Vagina (tissue), 2 donors: ENCODE measurements around the gene ACOT11. TPM values are rescaled to one million over a fixed set of nuclear protein-coding genes. Genes with fewer than 3 reads are reported as not detected.
A peak's percentile ranks its signal among the peaks of the same experiment; 100 is the strongest.

Experiments
- DNase-seq, 2 donors: peaks; one replicate each; pipeline ENCODE4 v3.0.0-alpha.2; 2017; ENCODE audit errors: extremely low spot score in 2 of 2
- H3K27ac ChIP-seq: fragments of 200-600 bp; sonication (generic); one replicate; pipeline ENCODE4 v1.5.1; 2019
- H3K27me3 ChIP-seq: fragments of 200-600 bp; sonication (generic); one replicate; pipeline ENCODE4 v1.5.1; 2019
- H3K36me3 ChIP-seq, 2 donors: fragments of 200-600 bp; sonication (generic); one replicate each; pipeline ENCODE4 v1.5.1; 2017 to 2019
- H3K4me1 ChIP-seq: fragments of 200-600 bp; sonication (generic); one replicate; pipeline ENCODE4 v1.5.1; 2019
- H3K4me3 ChIP-seq, 2 donors: fragments of 200-600 bp; sonication (generic); 1 replicate in 1 of 2; 2 replicates in 1 of 2; pipeline ENCODE4 v1.5.1; 2016 to 2019
- H3K9me3 ChIP-seq: fragments of 200-600 bp; sonication (generic); one replicate; pipeline ENCODE4 v1.5.1; 2019
- POLR2A ChIP-seq, 2 donors: fragments of 450-650 bp; IDR thresholded peaks; one replicate each; pipeline ENCODE4 v1.6.1; 2017; ENCODE audit warnings: antibody characterized with exemption in 2 of 2, mild to moderate bottlenecking in 2 of 2, moderate library complexity in 2 of 2
- POLR2AphosphoS5 ChIP-seq, 2 donors: sonication (generic); formaldehyde crosslinking; IDR thresholded peaks; one replicate each; pipeline ENCODE4 v1.9.0; 2017; ENCODE audit warnings: antibody characterized with exemption in 2 of 2, mild to moderate bottlenecking in 2 of 2, low read depth in 1 of 2; ENCODE audit not compliant: insufficient read depth in 1 of 2
- intact Hi-C: fragments of 100-400 bp; cut with DNase I; formaldehyde crosslinking; loops from one replicate; pipeline ENCODE4 v1.15.1; 2023
- total RNA-seq: library from RNA; depleted of rRNA; stranded (reverse); fragments of >200 nt; gene quantifications from one replicate; pipeline ENCODE4 v1.2.3, GENCODE V29; 2016
- TF ChIP-seq, protein P1 (sequence below), 3 experiments: fragments of 450-650 bp in 2 of 3; fragments of 200-600 bp in 1 of 3; sonication (generic) in 1 of 3; IDR thresholded peaks; one replicate each; pipeline ENCODE4 v1.5.1; 2017 to 2019; ENCODE audit warnings: antibody characterized with exemption in 3 of 3, mild to moderate bottlenecking in 2 of 3, moderate library complexity in 2 of 3

ACOT11 gene
- total RNA-seq, 1 donor from 2014 or later = 26.0 TPM

DNA sequence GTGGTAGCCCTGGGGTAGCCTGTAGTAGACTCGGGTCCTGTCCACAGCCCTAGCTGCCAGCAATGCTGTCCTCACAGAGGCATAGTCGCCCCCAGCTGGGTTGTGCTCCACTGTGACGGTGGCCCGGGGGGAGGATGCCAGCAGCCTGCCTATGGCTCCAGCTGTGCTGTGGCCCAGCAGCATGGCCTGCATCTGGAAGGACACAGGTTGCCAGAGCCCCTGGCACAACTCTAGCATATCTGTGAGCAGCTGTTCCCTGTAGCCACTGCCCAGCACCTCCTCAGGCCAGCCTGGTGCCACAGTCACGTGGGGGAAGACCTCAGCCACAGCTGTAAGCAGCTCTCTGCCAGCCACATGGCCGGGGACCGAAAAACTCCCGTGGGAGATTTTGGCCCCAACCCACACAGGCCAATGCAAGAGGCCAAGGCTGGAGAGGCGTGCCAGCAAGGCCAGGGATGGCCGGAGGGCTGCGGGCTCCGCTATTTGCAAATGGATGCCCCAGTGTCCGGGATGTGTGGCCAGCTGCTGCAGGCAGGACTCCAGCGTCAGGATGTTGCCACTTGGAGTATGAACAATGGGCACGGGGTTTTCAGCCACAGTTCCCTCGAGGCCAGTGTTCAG, 61.4 kb downstream of the ACOT11 start:
- intact Hi-C loops = no loop called here
- no peaks in the 10 kb centered on the region for H3K36me3 ChIP-seq
- no peak for DNase-seq
- H3K9me3 ChIP-seq = no peaks in the 10 kb centered on the region
- no peak overlapping the region for H3K27ac ChIP-seq
- no peaks in the 10 kb centered on the region for H3K4me1 ChIP-seq
- H3K27me3 ChIP-seq = no peaks in the 10 kb centered on the region
- TF ChIP-seq POLR2A (IDR thresholded peaks at IDR 0.05) = no peak
- TF ChIP-seq, protein P1, sequence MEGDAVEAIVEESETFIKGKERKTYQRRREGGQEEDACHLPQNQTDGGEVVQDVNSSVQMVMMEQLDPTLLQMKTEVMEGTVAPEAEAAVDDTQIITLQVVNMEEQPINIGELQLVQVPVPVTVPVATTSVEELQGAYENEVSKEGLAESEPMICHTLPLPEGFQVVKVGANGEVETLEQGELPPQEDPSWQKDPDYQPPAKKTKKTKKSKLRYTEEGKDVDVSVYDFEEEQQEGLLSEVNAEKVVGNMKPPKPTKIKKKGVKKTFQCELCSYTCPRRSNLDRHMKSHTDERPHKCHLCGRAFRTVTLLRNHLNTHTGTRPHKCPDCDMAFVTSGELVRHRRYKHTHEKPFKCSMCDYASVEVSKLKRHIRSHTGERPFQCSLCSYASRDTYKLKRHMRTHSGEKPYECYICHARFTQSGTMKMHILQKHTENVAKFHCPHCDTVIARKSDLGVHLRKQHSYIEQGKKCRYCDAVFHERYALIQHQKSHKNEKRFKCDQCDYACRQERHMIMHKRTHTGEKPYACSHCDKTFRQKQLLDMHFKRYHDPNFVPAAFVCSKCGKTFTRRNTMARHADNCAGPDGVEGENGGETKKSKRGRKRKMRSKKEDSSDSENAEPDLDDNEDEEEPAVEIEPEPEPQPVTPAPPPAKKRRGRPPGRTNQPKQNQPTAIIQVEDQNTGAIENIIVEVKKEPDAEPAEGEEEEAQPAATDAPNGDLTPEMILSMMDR (IDR thresholded peaks at IDR 0.05) = no peak
- TF ChIP-seq POLR2AphosphoS5 (IDR thresholded peaks at IDR 0.05; ENCODE audit: insufficient read depth in 1 of 2, low read depth in 1 of 2) = no peak
- H3K4me3 ChIP-seq = no peak overlapping the region

DNA sequence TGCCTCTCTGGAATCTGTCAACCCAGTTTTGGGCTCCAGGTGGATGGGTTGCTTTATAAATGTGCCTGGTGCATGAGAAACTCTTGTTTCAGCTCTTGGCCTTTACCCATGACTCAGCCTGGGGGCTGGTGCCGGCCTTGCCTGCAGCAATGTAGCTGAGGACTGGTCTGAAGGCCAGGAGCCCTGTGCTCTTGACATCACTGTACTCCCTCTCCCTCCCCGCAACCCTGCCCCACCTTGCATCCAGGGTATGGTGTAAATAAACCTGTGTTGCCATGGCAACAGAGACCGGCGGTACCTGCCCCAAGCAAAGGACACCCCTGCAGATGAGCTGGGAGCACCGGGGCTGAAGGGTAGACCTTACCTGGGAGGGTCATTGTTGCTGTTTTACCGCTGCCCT, 62.0 kb downstream of the ACOT11 start:
- H3K4me1 ChIP-seq = no peaks in the 10 kb centered on the region
- no peak for TF ChIP-seq POLR2AphosphoS5 (IDR thresholded peaks at IDR 0.05; ENCODE audit: insufficient read depth in 1 of 2, low read depth in 1 of 2)
- no peaks in the 10 kb centered on the region for H3K36me3 ChIP-seq
- no peak for DNase-seq
- H3K27ac ChIP-seq = no peak overlapping the region
- H3K27me3 ChIP-seq = no peaks in the 10 kb centered on the region
- intact Hi-C loops = no loop called here
- no peak overlapping the region for H3K4me3 ChIP-seq
- no peaks in the 10 kb centered on the region for H3K9me3 ChIP-seq

DNA sequence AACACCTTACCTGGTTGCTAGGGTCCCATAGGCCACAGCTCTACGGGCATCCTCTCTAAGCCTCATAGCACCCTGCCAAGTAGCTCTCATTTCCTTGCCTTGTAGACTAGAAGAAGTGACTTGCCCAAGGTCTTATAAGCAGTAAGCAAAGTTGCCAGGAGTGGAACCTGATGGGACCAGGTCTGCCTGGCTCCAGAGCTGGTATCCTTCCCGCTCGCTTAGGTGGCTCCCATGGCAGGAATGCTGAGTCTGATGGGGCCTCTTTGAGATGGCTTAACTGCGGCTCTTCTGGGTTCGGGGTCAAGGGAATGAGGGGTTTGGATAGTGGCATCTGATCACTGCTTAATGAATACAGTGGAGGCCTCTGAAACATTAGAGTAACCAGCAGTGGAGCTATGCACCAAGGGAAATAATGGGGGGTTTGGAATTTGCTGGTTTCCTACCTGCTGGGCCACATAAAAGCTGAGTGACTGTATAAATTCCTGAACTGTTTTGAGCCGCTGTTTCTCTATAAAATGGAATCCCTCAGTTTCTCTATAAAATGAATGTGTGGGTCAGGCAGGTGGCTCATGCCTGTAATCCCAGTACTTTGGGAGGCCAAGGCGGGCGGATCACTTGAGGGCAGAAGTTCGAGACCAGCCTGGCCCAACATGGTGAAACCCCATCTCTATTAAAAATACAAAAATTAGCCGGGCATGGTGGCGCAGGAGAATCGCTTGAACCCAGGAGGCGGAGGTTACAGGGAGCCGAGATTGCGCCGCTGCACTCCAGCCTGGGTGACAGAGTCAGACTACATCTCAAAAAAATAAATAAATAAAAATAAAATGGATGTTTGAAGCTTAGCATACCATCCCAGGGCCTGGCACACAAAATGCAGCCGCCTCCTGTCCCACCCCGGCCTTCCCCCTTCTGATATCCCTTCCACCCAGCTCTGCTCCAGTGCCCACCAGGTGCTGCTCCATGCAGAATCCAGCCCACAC, 62.9 kb downstream of the ACOT11 start:
- no peak overlapping the region for H3K27ac ChIP-seq
- H3K9me3 ChIP-seq = no peaks in the 10 kb centered on the region
- intact Hi-C loops = no loop called here
- no peaks in the 10 kb centered on the region for H3K27me3 ChIP-seq
- no peaks in the 10 kb centered on the region for H3K36me3 ChIP-seq
- TF ChIP-seq POLR2AphosphoS5 (IDR thresholded peaks at IDR 0.05; ENCODE audit: insufficient read depth in 1 of 2, low read depth in 1 of 2) = no peak
- TF ChIP-seq POLR2A (IDR thresholded peaks at IDR 0.05) = no peak
- TF ChIP-seq, protein P1 (IDR thresholded peaks at IDR 0.05) = no peak
- H3K4me3 ChIP-seq = no peak overlapping the region
- no peak for DNase-seq
- H3K4me1 ChIP-seq = no peaks in the 10 kb centered on the region

- Histone ChIP-seq H3K36me3 (no peaks in the 10 kb centered on the region), H3K4me1 (no peaks in the 10 kb centered on the region), H3K27me3 (no peaks in the 10 kb centered on the region), H3K9me3 (no peaks in the 10 kb centered on the region), H3K4me3 (no peak overlapping the region), H3K27ac (no peak overlapping the region)
- intact Hi-C loops = no loop called here
- no peak for TF ChIP-seq POLR2AphosphoS5 (IDR thresholded peaks at IDR 0.05; ENCODE audit: insufficient read depth in 1 of 2, low read depth in 1 of 2)
- TF ChIP-seq POLR2A (IDR thresholded peaks at IDR 0.05) = no peak
- TF ChIP-seq, protein P1 (IDR thresholded peaks at IDR 0.05) = no peak
- no peak for DNase-seq
Observed at GRCh38 chr1:54611621-54612020, 63.6 kb downstream of the ACOT11 start.

DNA sequence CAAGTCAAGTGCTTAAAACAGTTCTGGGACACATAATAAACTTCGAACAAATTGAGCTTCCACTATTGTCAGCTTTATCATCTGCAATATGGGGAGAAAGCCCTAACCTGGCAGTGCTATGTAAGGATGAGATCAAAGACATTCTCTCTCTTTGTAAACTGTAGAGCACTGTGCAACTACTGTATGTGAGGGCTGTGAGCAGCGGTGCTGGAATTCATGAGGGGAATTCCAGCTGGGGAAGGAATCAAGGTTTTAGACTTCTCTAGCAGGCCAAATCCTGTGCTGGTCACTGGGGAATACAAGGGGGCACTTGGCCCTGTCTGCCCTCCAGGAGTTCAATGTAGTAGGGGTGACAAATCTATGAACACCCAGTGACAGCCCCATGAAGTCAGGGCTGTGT, 66.0 kb downstream of the ACOT11 start:
- TF ChIP-seq POLR2AphosphoS5 (IDR thresholded peaks at IDR 0.05; ENCODE audit: insufficient read depth in 1 of 2, low read depth in 1 of 2) = no peak
- TF ChIP-seq, protein P1 (IDR thresholded peaks at IDR 0.05) = no peak
- no peak for TF ChIP-seq POLR2A (IDR thresholded peaks at IDR 0.05)
- no peak overlapping the region for H3K4me3 ChIP-seq
- no peaks in the 10 kb centered on the region for H3K36me3 ChIP-seq
- intact Hi-C loops = no loop called here
- no peaks in the 10 kb centered on the region for H3K27me3 ChIP-seq
- no peaks in the 10 kb centered on the region for H3K4me1 ChIP-seq
- H3K27ac ChIP-seq = no peak overlapping the region
- no peaks in the 10 kb centered on the region for H3K9me3 ChIP-seq
- peak in 1 of 2 donors; percentile 67 for DNase-seq
